HG02763 (cell line): Measurements from ENCODE around the gene DERL3.

Experiments used
- ATAC-seq: cut with Tn5 transposase; IDR thresholded peaks from one replicate; pipeline ENCODE4 v1.9.1; 2021; ENCODE audit warnings: mild to moderate bottlenecking, moderate library complexity; ENCODE audit not compliant: unreplicated experiment

Gene DERL3

GRCh38 chr22:23847991-23848864 is 9.4 kb upstream of the DERL3 start:
- no peak for ATAC-seq

DNA sequence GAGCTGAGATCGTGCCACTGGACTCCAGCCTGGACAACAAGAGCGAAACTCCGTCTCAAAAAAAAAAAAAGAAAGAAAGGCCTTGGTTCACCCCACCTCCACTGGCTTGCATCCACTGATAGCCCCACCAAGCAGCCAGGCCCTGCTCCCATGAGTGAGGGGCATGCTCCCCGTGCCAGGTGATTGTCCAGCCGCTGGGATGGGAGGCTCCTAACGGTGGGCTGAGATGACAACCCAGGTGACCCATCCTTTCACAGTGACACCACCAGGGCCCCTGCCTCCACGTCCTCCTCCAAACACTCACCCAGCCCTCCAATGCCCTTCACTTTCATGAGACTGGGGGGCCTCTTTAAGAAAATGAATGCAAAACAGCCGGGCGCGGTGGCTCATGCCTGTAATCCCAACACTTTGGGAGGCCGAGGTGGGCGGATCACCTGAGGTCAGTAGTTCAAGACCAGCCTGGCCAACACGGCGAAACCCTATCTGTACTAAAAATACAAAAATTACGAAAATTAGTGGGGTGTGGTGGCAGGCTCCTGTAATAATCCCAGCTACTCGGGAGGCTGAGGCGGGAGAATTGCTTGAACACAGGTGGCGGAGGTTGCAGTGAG is 8.6 kb upstream of the DERL3 start:
- ATAC-seq, result no peak

DNA sequence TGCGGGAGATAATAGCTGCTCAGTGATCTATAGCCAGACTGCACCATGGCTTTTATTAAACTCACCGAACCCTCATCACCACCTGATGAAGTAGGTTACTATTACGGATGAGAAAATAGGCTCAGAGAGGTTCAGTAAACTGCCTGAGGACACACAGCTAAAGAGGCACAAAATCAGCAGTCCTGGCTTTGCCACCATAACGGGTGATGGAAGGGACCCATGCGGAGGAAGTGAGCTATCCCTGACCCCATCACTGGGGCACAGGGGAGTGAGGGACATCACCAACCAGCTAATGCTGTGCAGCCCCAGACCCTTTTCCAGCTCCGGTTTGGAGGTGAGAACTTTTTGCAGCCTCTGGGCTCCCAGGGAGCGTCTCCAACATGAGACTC is 7.3 kb upstream of the DERL3 start:
- ATAC-seq, result no peak

GRCh38 chr22:23845265-23846080 is 6.7 kb upstream of the DERL3 start:
- ATAC-seq, result no peak

DNA sequence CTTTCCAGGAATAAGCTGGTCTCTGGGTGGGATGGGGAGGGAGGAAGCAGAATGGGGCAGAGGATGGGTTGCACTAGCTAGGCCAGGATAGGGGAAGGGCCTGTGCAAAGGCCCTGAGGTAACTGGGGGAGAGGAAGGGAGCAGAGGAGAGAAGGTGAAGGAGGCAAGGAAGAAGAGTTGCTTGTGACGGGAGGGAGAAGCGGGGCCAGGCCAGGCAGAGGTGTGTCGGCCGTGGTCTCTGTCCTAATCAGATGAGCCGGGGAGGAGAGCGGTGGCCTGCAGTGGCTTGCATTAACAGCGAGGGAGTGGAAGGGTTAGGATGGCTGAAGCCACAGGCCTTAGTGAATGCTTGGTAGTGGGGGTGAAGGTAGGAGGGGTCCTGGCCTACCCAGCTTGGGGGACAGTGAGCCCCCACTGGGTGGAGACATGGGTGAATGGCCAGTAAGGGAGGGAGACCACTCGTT is 6.0 kb upstream of the DERL3 start:
- ATAC-seq, result no peak

DNA sequence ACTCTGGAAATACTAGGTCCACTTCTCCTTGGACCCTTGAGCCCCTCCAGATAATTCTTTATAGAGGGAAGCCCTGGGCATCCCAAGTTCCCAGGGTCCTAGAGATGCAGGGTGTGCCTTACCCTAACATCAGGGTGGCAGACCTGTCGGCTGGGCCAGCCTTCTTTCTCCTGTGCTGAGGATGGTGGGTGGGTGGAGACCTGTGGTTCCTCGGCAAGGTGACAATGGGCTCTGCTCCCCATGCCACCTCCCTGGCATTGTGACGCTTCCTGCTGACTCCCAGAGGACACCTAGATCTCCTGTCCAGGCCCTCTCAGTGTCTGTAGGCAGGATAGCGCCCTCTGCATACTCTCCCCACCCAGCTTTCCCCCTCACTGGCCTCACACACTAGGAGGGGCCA is 3.8 kb upstream of the DERL3 start:
- no peak for ATAC-seq

GRCh38 chr22:23841736-23842445 is 3.1 kb upstream of the DERL3 start:
- no peak for ATAC-seq

- no peak for ATAC-seq
Observed at GRCh38 chr22:23841292-23841691, 2.5 kb upstream of the DERL3 start.

DNA sequence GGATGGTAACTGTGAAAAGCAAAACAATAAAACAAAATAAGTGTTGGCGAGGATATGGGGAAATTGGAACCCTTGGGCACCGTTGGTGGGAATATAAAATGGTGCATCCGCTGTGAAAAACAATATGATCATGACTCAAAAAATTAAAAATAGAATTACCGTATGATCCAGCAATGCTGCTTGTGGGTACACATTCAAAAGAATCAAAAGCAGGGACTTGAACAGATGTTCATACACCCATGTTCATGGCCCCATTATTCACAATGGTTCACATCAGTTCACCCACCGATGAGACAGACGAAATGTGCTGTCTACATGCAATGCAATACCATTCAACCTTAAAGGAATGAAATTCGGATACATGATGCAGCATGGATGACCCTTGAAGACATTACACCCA is 1.2 kb upstream of the DERL3 start:
- no peak for ATAC-seq

DNA sequence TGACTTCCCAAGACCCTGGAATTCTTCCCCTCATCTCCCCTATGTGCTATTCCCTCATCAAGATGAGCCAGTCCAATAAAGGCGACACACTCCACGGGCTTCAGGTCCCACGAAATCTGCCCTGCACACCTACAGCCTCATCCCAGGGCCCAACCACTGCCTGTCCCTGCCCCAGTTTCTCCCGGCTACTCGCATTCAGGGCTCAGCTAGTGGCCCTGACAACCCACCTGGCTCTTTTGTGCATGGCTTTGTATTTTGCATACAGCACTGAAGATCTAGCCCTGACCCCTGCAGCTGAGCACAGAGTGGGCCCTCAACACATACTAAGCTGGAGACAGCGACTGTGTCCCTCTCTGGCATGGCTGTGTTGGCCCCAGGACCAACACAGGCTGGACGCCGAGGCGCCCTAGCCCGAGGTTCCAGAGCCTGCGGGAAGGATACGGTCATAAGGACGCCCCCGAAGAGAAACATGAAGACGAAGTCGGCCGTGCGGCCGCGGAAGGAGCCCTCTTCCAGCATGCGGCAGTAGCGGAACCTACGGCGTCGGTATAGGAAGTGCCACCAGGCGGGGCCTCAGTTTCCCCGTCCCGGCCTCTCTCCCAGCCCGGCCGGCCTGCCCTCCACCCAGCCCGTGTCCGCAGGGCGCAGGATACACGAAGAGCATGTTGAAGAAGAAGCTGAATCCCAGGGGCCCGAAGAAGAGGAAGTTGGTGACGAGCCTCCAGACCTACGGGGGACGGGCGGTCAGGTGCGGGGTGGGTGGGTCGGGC is 710 bp downstream of the DERL3 start:
- ATAC-seq, result no peak

- ATAC-seq, result no peak
Observed at GRCh38 chr22:23837496-23837859, 1.3 kb downstream of the DERL3 start.

GRCh38 chr22:23836692-23837495 is 1.9 kb downstream of the DERL3 start:
- ATAC-seq, result no peak

GRCh38 chr22:23836281-23836680 is 2.5 kb downstream of the DERL3 start:
- no peak for ATAC-seq

- no peak for ATAC-seq
Observed at GRCh38 chr22:23835484-23836144, 3.2 kb downstream of the DERL3 start.

GRCh38 chr22:23834793-23835483 is 3.9 kb downstream of the DERL3 start:
- ATAC-seq, result no peak

DNA sequence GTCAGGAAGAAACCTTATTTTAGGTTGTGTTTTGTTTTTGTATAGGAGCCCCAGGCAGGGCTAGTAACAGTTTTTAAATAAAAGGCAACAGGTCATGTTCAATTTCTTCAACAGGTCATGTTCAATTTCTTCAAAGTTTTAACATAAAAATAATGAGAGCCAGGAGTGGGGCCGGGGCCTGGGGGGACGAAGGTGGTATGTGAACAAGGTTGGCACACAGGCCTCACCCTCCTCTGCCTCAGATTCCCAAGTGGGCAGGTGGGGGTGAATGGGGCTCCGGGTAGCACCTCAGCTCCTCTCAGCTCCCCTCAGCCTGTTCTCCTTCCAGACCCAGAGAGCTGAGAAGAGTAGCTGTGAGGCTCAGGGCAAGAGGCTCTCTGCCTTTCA is 4.4 kb downstream of the DERL3 start:
- ATAC-seq, result no peak

- ATAC-seq, result no peak
Observed at GRCh38 chr22:23833911-23834317, 4.9 kb downstream of the DERL3 start.

- ATAC-seq, result no peak
Observed at GRCh38 chr22:23833017-23833751, 5.6 kb downstream of the DERL3 start.
